Sigmoid colon (tissue), 3 donors: ENCODE data around the gene FNDC8.

Experiments
- POLR2A ChIP-seq, 2 donors: fragments of 450-650 bp; IDR thresholded peaks; one replicate each; pipeline ENCODE4 v1.6.1; 2016; ENCODE audit warnings: antibody characterized with exemption in 2 of 2, mild to moderate bottlenecking in 2 of 2, moderate library complexity in 2 of 2
- TF ChIP-seq, protein P1 (sequence below), 4 experiments: fragments of 450-650 bp in 3 of 4; fragments of 200-600 bp in 1 of 4; IDR thresholded peaks; one replicate each; pipeline ENCODE4 v1.5.1; 2016 to 2019; ENCODE audit warnings: antibody characterized with exemption in 4 of 4, mild to moderate bottlenecking in 3 of 4, moderate library complexity in 2 of 4

- TF ChIP-seq, protein P1, sequence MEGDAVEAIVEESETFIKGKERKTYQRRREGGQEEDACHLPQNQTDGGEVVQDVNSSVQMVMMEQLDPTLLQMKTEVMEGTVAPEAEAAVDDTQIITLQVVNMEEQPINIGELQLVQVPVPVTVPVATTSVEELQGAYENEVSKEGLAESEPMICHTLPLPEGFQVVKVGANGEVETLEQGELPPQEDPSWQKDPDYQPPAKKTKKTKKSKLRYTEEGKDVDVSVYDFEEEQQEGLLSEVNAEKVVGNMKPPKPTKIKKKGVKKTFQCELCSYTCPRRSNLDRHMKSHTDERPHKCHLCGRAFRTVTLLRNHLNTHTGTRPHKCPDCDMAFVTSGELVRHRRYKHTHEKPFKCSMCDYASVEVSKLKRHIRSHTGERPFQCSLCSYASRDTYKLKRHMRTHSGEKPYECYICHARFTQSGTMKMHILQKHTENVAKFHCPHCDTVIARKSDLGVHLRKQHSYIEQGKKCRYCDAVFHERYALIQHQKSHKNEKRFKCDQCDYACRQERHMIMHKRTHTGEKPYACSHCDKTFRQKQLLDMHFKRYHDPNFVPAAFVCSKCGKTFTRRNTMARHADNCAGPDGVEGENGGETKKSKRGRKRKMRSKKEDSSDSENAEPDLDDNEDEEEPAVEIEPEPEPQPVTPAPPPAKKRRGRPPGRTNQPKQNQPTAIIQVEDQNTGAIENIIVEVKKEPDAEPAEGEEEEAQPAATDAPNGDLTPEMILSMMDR (IDR thresholded peaks at IDR 0.05): no peak
- no peak for TF ChIP-seq POLR2A (IDR thresholded peaks at IDR 0.05)
Measured at GRCh38 chr17:35117984-35118383, 3.4 kb upstream of the FNDC8 start.
